NOMO-1 (cell line): Measurements from ENCODE around the gene KRT86.
"Not testable (repeated sequence)": the region's sequence is repeated elsewhere in the genome, so short reads cannot be mapped to it uniquely, and the experiment has no call there.

ENCODE experiments used
- DNase-seq, 2 experiments: peaks; one replicate each; lab custom pipeline; 2025; ENCODE audit not compliant: unreplicated experiment in 2 of 2; lab: John Stamatoyannopoulos, UW

Gene KRT86

DNA sequence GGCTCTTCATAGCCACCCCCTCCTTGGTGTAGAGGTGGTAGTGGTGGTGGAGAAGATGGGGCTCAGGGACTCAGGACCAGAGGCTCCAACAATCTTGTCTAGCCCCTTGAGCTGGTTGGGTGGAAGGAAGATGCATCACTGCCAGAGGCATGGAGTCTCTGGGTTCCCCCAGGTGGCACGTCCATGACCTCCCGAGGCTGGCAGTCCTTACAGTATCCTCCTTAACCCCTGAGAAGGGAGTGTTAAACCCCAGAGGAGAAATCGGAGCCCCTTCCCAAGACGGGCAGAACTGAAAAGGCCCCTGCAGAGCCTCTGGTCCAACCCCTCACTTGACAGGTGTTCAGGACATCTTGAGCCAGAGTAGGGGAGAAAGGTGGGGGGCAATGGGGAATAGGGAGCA is 37.6 kb downstream of the KRT86 start:
- DNase-seq: no peak

DNA sequence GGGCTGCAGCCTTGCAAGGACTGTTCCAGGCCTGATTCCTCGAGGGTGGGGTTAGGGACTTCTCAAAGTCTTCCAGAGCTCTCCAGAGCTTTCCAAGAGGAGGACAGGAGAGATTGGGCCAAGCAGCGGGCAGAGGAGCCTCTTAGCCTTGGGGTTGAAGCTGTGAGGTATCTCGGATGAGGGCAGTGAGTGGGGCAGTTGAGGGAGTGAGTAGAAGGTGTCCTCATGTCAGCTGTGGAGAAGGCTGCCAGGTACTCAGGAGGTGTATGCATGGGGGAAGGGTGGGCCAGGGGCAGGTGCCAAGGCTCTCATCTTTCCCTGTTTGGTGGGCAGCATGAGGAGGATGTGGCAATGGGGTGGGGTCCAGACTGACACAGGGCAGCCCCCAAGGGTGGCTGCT is 39.0 kb downstream of the KRT86 start:
- no peak for DNase-seq

DNA sequence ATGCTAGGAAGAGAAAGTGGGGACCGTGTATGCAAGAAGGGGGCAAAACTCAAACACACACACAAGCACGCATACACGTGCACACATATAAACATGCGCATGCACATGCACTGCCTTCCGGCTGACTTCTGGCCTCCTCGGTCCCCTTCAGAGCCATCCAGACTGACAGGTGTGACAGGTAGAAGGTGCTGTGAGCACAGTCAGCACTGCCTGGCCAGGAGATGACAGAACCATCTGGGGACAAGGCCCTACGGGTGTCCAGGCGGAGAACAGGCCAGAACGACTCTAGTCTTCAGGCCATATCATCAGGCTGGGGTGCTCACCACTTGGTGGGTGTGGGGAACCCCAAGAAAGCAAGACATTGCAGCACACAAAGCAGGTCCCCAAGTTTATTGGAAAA is 39.5 kb downstream of the KRT86 start:
- DNase-seq: no peak

DNA sequence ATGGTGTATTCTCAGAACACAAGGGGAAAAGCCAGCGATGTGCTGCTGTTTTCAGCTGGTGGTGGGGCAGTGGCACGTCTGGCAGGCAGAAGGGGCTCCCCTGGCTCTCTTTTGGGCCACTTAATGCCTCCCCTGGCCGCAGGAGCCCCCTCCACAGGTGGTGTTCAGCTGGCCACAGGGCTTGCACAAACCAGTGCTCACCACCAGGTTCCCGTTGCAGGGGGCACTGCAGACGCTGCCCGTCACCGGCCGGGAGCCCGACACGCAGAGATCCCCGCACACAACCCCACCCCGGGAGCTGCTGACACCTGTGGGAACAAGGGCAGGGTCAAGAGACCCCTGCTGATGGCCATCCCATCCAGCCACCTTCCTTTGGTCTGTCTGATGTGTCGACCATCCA is 40.1 kb downstream of the KRT86 start:
- no peak for DNase-seq

DNA sequence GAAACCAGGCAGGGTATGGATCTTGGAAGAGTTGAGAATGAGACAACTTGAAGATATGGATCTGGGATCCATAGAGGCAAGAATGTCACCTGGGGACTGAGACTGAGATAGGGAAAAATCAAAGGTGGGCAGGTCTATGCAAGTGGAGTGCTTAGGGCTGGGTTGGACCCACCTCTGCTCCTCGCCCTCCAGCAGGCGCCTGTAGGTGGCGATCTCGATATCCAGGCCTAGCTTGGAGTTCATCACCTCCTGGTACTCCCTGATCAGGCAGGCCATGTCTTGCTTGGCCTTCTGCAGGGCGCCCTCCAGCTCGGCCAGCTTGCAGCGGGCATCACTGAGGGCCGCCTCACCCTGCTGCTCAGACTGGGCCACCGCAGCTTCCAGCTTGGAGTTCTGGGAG is 41.3 kb downstream of the KRT86 start:
- not testable (repeated sequence) for DNase-seq

DNA sequence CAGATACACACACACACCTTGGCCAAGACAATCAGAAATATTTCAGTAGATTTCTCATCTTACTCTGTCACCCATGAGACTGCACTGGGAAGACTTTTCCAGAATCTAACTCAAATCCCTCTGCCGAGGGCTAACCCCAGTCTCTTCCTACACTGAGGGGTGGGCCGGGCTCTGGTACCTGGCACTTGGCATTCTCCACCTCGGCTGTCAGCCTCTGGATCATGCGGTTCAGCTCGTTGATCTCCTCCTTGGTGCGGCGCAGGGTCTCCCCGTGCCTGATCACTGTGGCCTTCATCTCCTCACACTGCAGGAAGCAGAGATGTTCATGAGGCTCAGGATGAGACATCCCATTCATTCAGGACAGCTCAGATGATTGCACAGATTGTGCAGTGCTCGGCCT is 41.8 kb downstream of the KRT86 start:
- no peak for DNase-seq

DNA sequence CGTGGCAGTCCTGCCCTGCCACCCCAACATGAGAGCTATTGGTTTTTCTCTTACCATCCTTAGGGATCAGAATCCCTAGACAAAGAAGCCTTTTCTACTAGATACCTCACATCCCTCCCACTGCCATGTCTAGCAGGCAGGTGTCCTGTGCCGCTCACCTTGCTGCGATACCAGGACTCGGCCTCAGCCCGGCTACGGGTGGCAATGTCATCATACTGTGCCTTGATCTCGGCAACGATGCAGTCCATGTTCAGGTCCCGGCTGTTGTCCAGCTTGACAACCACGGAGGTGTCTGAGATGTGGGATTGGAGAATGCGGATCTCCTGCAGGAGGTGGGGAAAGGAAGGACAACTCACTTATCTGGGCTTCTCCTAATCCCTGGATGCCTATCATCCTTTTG is 42.3 kb downstream of the KRT86 start:
- DNase-seq: no peak

DNA sequence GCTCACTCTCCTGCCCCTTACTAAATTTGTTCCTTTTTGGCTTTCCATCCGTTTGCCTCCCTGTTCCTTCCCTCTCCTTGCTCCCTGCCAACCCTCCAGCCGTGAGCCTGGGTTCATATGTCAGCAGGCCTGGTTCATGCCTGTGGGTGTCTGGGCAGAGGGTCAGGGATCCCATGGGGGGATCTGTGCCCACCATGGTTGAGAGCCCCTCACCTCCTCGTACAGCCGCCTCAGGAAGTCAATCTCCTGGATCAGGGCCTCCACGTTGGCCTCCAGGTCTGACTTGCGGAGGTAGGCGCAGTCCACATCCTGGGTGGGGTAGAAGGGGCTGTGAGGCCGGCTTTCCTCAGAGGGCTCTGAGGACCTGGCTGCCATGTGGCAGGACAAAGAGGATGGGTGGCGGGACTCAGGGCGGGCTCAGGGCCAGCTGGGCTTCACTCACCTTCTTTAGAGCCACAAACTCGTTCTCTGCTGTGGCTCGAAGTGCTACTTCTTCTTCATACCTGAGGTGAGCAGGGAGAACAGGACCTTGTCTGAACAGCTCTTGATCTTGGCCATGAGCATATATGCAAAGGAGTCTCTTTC is 43.1 kb downstream of the KRT86 start:
- DNase-seq: no peak

DNA sequence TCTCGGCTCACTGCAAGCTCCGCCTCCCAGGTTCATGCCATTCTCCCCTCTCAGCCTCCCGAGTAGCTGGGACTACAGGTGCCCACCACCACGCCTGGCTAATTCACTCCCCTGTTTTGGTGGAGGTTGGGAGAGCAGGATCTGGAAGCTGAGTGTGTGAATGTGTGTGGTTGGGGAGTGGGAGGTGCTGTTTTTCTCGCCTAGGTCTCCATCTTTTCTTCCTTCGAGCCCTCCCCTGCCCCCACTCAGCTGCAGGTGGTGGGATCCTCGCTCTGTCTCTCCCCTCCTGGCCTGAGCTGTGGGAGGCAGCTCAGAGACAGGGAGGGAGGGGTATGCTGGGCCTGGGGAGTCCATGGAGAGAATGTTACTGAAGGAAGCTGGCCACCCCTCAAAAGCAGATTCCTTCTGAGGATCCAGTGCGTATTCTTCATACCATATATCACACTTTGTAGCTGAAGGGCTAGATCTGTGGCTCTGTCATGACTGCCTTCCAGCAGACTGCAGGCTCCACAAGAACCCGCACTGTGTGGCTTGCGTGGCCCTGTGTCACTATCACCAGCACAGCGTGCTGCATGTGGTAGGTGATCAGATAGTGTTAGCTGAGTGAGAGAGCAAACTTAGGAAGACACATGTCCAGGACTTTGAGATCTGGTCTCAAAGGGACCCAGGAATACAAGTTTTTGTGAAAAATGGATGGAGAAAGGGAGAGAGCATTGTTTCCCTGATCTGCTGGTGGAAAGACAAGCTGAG is 44.0 kb downstream of the KRT86 start:
- no peak for DNase-seq

DNA sequence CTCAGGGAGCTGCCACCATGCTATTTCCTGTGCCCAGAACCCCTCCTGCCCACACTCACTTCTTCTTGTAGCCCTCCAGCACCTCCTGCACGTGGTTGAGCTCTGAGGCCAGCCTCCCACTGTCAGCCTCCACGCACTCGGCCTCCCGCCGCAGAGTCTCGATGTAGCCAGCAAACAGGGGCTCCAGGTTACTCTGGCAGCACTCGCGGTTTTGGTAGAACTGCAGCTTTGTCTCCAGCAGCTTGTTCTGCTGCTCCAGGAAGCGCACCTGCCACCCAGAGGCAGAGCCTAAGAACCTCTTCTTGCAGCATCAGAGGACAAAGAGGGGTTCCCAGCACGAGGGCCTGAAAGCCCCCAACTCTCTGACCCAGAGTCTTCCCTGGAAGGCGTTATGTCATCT is 44.7 kb downstream of the KRT86 start:
- no peak for DNase-seq

DNA sequence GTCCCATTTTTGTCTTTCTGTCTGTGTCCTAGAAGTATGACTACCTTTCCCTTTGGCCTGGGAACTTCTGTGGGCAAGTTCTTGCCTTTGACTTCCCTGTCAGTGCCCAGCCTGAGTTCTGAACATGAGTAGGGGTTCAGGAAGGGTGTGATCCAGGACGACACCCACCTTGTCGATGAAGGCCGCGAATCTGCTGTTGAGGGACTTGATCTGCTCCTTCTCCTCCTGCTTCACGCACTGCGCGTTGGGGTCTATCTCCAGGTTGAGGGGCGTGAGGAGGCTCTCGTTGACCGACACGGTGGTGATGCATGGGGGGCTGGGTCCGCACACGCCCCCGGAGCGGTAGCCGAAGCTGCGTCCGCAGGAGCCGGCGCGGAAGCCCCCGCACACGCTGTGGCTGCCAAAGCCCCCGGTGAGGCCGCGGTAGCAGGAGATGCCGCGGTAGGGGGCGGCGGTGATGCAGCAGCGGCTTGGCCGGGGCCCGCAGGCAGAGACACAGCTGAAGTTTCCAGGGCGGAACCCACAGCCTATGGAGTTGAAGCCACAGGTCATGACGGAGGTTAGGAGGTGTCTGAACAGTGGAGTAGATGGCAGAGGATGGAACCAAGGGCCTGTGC is 46.4 kb downstream of the KRT86 start, which contains the start of gene KRT83:
TSS of gene KRT83 (minus strand) at position 615 of the 617 bp plus-strand sequence. CDS start at position 552, 63 bp downstream.
- DNase-seq: no peak

DNA sequence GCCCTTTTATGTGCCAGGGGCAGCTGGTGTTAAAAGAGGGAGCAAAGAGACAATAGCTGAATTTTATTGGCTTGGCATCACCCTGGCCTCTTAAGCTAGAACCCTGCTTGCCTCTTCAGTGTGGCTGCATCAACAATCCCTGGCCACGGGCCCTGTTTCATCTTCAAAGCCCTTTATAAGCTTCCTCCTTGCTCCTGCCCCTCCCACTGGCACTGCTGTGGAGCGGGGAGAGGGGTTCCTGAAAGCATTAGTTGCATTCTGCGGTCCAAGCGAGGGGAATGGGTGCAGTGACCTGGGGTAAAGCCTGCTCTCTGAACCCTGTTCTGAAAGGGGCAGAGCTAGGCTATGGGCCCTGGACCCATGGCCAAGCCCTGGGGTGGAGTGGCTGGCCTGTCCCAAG is 47.0 kb downstream of the KRT86 start:
- DNase-seq: no peak

DNA sequence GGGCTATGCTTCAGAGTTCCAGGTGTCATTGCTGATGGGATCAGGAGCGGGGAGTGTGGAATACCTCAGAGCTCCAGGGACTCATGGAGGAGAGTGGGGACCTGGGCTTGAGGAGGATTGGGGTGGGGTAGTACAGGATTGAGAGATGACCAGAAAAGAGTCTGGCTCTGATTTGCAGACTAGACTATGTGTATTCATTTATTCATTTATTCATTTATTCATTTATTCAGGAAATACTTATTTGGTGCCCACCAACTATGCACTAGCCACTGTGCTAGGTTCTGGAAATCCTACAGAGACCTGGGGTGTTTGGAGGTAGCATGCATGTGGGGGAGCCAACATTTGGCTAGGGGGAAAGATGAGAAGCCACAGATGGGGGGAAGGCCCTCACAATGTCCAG is 47.6 kb downstream of the KRT86 start:
- DNase-seq: no peak

DNA sequence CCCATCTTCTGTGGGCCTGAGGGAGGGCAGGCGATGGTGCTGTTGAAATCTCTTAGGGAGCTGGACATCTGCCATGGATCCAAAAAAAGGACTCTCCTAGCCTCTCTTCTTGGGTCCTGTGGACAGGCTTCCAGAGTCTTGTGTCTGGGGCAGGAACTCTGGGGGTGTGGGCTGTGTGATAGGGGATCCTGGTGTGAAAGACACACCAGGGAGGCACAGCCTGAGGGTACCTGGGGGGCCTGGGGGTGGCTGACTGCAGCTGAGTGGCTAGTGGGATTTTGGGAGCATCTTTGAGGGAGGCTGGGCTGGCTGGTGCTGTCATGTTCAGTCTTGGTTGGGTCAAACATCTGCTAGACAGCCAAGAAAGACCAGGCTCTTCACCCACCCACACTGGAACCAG is 48.6 kb downstream of the KRT86 start:
- no peak for DNase-seq

DNA sequence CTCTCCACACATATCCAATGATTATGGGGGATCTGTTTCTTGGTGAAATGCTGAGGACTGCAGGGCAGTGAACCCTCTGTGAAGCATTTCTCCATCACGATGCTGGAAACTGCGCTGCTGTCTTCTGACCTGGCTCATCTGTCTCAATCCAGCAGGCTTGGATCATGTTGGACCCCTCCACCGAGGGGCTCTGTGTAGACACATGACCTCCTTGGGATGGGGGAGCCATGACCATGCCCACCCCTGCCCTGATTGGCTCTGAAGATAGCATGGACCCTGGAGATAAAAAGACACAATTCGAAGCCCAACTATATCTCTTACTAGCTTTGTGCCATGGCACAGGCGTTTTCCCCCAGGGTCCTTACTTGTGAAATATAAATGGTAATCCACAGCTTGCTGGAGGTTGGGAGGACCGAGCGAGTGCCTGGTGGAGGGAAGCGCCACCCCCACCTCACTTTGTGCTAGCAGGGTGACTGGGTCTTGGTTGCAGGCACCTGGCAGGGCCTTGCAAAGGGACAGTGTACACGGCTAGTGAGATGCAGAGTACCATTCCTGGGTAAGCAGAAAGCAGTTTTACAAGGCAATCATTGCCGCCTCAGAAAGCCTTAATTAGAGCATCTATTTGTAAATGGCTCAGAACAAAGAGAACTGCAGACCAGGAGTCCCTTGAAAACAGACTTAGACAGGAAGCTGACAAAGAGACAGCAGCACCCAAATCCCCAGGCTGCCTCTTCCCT is 49.1 kb downstream of the KRT86 start:
- no peak for DNase-seq

DNA sequence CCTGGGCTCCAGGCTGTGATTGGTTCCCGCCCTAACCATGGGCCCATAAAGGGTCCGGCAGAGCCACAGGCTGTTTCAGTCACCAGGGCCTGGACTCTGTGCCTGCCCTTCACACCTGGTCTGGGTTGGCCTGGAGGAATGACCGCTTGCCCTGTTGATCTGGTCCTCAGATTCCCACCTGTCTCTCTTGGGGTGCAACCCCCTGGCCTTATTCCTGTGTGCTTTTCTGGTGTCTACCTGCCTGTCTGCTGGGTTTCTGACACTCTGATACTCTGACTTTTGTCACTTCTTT is 49.7 kb downstream of the KRT86 start:
- DNase-seq: no peak

DNA sequence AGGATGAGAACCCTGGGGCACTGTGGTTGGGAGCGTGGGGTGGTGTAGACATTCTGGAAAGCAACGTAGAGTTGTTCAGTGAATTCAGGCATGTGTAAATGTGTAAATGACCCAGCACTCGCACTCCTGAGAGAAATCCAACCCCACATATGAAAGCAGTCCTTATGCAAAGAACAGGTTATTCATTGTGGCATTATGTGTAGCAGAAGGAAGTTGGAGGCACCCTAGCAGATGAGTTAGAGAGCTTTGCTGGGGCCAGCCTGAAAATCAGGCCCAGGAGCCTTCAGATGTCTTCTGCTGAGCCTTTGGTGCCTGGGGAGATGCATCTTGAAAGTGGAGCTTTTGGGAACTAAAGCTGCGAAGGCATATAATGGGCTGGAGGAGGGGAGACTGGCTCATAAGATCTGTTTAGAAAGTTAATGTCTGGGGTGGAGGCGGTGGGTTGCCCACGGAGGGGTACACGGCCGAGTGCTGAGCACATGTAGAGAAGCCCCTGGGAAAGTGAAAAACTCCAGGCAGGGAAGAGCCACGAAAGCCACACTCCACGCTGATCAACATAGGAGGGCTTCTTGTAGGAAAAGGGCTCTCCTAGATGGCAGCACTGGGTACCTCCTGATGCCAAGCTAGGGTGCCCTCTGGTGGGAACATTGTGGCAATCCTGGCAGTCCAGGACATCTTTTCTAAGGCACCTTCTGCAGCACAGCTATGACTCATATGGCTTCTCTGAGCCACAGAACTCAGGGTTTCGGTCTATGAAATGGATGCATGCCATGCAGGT is 52.8 kb downstream of the KRT86 start:
- DNase-seq: peak; percentile 71 to 80

DNA sequence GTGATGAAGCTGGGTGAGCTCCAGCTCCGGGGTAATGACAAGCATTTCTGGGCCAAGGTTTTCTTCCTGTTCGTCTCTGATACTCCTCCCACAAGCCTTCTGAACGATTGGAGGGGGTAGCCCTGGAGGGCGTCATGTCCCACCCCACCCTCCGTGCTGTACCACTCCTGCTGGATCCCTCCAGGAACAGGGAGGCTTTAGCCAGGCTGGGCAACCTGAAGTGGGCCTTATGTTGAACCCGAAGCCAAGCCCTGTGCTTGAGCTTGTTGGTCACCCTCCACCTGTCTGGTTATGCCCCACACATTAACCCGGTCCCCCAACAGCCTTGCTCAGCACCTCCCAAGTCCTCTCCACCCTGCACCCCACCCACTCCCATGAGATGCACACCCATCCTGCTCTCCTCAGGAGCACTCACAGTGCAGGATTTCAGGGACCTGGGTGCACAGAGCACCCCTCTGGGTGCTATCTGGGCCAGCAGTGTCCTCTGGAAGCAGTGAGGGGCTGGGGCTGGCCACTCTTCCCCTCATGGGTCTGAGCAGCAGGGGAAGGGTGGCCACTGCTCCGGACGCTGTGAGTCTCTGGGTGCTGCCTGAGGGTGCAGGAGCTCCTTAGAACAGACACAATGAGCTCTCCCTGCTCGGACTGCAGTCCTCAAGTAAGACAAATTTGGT is 53.5 kb downstream of the KRT86 start:
- no peak for DNase-seq

DNA sequence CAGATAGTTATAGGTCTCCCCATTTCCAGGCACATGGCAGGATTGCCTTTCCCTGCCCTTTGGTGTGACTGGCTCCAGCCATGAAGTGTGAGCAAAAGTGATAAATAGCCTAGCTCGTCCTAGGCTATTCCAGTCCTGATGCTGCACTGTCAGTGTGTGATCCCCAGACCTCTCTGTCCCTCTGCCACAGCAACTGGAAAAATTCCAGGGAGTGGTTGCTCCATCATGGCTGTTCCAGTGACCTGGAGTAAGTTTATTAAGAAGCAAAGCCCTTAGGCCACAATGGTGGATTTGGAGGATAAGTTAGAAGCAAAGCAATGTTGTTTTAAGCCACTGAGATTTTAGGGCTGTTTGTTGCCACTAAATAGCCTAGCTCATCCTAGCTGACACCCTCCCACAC is 56.6 kb downstream of the KRT86 start:
- no peak for DNase-seq

DNA sequence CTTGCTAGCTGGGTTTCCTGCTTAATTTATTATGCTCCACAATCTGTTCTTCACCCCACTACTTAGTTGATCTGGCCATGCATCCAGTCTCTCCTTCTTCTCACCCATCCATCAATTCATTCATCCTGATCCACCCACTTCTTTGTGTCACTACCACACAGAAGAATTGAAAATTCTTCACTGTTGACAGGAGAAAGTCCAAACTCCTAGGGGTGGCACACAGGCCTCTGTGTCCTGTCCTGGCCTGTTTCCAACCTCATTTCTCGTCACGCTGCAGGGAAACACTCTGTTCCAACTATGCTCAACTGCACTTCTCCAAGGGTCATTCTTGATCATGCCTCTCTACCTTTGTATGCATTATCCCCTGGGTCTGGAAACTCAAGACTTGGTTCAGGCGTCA is 57.4 kb downstream of the KRT86 start:
- DNase-seq: no peak
